PC-9 (cell line): ENCODE measurements around the gene RAVER1. TPM values are rescaled to one million over a fixed set of nuclear protein-coding genes. Genes with fewer than 3 reads are reported as not detected.

Experiments used
- BruUV-seq: library from RNA; stranded (reverse); fragments of 400-500 nt; replicated peaks from 2 replicates; lab custom pipeline; 2021; lab: Mats Ljungman, UMichigan
- CTCF ChIA-PET: fragments of 300-600 bp; sonication (Branson Sonifier 250); formaldehyde crosslinking; loops from one replicate; lab custom pipeline; 2022; ENCODE audit warnings: antibody characterized with exemption; lab: Charles Lee
- POLR2A ChIA-PET: fragments of 300-600 bp; sonication (Branson Sonifier 250); formaldehyde crosslinking; loops from one replicate; lab custom pipeline; 2022; ENCODE audit warnings: antibody characterized with exemption; ENCODE audit not compliant: unreplicated experiment; lab: Charles Lee
- DNase-seq, 2 experiments: peaks; one replicate each; pipeline versions ENCODE4 v3.0.0 to v3.0.0-alpha.2; 2015 to 2022; ENCODE audit warnings: mixed read lengths in 1 of 2
- H2AFZ ChIP-seq: fragments of 200-600 bp; sonication (generic); 2 replicates; pipeline ENCODE4 v1.8.1; 2017; ENCODE audit warnings: antibody characterized with exemption
- H3F3A ChIP-seq: fragments of 200-600 bp; sonication (generic); 2 replicates; pipeline ENCODE4 v1.8.1; 2017; ENCODE audit warnings: antibody characterized with exemption, mild to moderate bottlenecking, low read depth; ENCODE audit not compliant: insufficient read depth
- H3K27ac ChIP-seq: fragments of 200-600 bp; sonication (generic); 2 replicates; pipeline ENCODE4 v1.6.1; 2016; ENCODE audit warnings: mixed run types
- H3K27me3 ChIP-seq: fragments of 200-600 bp; sonication (generic); 2 replicates; pipeline ENCODE4 v1.6.1; 2016; ENCODE audit warnings: low read depth, mixed run types; ENCODE audit not compliant: insufficient read depth
- H3K36me3 ChIP-seq: fragments of 200-600 bp; sonication (generic); 2 replicates; pipeline ENCODE4 v1.6.1; 2016; ENCODE audit warnings: low read depth, mixed run types
- H3K4me1 ChIP-seq: fragments of 200-600 bp; sonication (generic); replicated peaks from 2 replicates; pipeline ENCODE4 v1.6.1; 2016; ENCODE audit warnings: mixed run types; ENCODE audit not compliant: insufficient read depth
- H3K4me2 ChIP-seq: fragments of 200-600 bp; sonication (generic); 2 replicates; pipeline ENCODE4 v1.6.1; 2017; ENCODE audit warnings: mixed run types
- H3K4me3 ChIP-seq: fragments of 200-600 bp; sonication (generic); 2 replicates; pipeline ENCODE4 v1.6.1; 2016; ENCODE audit warnings: mixed run types
- H3K79me2 ChIP-seq: fragments of 200-600 bp; sonication (generic); 2 replicates; pipeline ENCODE4 v1.6.1; 2017; ENCODE audit warnings: low read depth, mixed run types
- H3K9me2 ChIP-seq: fragments of 200-600 bp; sonication (generic); 2 replicates; pipeline ENCODE4 v1.8.1; 2017; ENCODE audit warnings: mild to moderate bottlenecking; ENCODE audit not compliant: insufficient read depth
- H3K9me3 ChIP-seq: fragments of 200-600 bp; sonication (generic); 2 replicates; pipeline ENCODE4 v1.8.1; 2016; ENCODE audit warnings: low read depth; ENCODE audit not compliant: insufficient read depth
- H4K20me1 ChIP-seq: fragments of 200-600 bp; sonication (generic); 2 replicates; pipeline ENCODE4 v1.8.1; 2017; ENCODE audit not compliant: insufficient read depth
- CTCF ChIP-seq: fragments of 200-600 bp; sonication (generic); conservative IDR thresholded peaks from 2 replicates; pipeline ENCODE4 v1.6.1; 2017; ENCODE audit warnings: mixed run types, antibody characterized with exemption, mild to moderate bottlenecking, moderate library complexity
- EZH2 ChIP-seq: fragments of 200-600 bp; sonication (generic); IDR thresholded peaks from 2 replicates; pipeline ENCODE4 v1.8.0; 2017; ENCODE audit warnings: antibody characterized with exemption, low read depth
- intact Hi-C: fragments of 100-400 bp; cut with micrococcal nuclease; formaldehyde crosslinking; loops from one replicate; pipeline ENCODE4 v1.10.0; 2022; ENCODE audit not compliant: unreplicated experiment
- total RNA-seq: library from RNA; stranded (reverse); gene quantifications from 2 replicates; pipeline ENCODE4 v1.2.3, GENCODE V29; 2021

The RAVER1 gene
- total RNA-seq, 1 experiment from 2014 or later = 52.9 TPM

DNA sequence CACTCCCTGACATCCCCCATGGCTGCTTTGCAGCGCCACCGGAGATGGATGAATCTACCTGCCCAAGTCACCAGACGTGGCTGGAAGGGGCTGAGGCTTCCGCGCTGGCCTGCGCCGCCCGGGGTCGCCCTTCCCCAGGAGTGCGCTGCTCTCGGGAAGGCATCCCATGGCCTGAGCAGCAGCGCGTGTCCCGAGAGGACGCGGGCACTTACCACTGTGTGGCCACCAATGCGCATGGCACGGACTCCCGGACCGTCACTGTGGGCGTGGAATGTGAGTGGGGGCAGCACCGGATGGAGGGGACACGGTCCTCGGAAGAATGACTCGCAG lies 39.0 kb downstream of the RAVER1 start:
- TF ChIP-seq EZH2 (no peak), CTCF (no peak)
- no peak for DNase-seq
- Histone ChIP-seq H2AFZ (no peak overlapping the region), H3F3A (peaks cover 7% of the 10 kb centered on the region; the same call in 1 of the 2 replicates), H3K4me2 (no peak overlapping the region), H3K9me3 (no peaks in the 10 kb centered on the region), H3K27me3 (no peaks in the 10 kb centered on the region), H3K36me3 (no peaks in the 10 kb centered on the region), H3K79me2 (no peaks in the 10 kb centered on the region), H3K4me3 (no peak overlapping the region), H3K9me2 (no peaks in the 10 kb centered on the region), H3K27ac (no peak overlapping the region), H4K20me1 (no peaks in the 10 kb centered on the region), H3K4me1 (peaks cover 17% of the 10 kb centered on the region)
- intact Hi-C loops = no loop called here
- no TSS peak for BruUV-seq
- CTCF ChIA-PET = no interaction called here
- POLR2A ChIA-PET = no interaction called here

DNA sequence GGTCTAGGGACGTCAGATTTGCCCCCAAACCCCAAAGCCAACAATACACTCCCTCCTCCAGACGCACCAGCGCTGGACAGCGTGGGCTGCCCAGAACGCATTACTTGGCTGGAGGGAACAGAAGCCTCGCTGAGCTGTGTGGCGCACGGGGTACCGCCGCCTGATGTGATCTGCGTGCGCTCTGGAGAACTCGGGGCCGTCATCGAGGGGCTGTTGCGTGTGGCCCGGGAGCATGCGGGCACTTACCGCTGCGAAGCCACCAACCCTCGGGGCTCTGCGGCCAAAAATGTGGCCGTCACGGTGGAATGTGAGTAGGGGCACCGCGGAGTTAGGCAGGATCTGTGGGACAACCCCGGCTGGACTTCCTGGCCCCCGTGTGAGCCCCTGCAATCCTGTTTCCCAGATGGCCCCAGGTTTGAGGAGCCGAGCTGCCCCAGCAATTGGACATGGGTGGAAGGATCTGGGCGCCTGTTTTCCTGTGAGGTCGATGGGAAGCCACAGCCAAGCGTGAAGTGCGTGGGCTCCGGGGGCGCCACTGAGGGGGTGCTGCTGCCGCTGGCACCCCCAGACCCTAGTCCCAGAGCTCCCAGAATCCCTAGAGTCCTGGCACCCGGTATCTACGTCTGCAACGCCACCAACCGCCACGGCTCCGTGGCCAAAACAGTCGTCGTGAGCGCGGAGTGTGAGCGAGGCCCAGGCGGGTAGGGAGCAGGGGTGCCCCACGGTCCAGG lies 39.5 kb downstream of the RAVER1 start:
- no peak for DNase-seq
- no peaks in the 10 kb centered on the region for H3K9me3 ChIP-seq
- no TSS peak for BruUV-seq
- peaks cover 17% of the 10 kb centered on the region for H3K4me1 ChIP-seq
- no peaks in the 10 kb centered on the region for H3K79me2 ChIP-seq
- TF ChIP-seq EZH2 = no peak
- TF ChIP-seq CTCF = no peak
- no peak overlapping the region for H3K4me2 ChIP-seq
- no peaks in the 10 kb centered on the region for H4K20me1 ChIP-seq
- intact Hi-C loops = no loop called here
- H3F3A ChIP-seq = peaks cover 7% of the 10 kb centered on the region; the same call in 1 of the 2 replicates
- no peak overlapping the region for H3K27ac ChIP-seq
- no peaks in the 10 kb centered on the region for H3K9me2 ChIP-seq
- H3K27me3 ChIP-seq = no peaks in the 10 kb centered on the region
- ChIA-PET CTCF (no interaction called here), POLR2A (no interaction called here)
- H3K36me3 ChIP-seq = no peaks in the 10 kb centered on the region
- no peak overlapping the region for H3K4me3 ChIP-seq
- no peak overlapping the region for H2AFZ ChIP-seq

DNA sequence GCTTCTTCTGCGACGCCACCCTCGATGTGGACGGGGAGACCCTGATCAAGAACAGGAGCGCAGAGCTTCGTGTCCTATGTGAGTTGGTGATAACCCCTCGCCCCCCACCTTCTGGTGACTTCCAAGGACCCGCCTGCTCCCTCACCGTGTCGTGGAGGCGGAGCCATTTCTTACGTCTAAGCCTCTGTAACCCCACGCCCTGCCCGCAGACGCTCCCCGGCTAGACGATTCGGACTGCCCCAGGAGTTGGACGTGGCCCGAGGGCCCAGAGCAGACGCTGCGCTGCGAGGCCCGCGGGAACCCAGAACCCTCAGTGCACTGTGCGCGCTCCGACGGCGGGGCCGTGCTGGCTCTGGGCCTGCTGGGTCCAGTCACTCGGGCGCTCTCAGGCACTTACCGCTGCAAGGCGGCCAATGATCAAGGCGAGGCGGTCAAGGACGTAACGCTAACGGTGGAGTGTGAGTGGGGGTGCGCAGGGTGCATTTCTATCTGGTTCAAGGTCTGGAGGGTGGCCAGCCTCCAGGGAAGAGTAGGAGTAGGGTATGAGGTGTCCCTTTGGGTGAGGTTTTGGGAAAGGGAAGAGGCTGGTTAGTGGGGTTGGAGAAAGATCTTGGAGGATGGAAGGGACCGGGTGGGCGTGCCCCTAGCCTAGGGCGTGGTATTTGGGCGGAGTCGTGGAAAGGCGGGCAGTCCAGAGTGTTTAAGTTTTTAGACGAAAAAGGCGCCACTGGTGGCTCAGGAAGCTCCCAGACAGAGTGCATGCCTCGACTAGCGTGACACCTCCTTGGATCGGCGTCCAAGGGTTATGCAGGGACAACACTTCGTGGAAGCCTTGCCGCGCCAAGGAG lies 40.3 kb downstream of the RAVER1 start:
- intact Hi-C loops = no loop called here
- ChIA-PET POLR2A (no interaction called here), CTCF (no interaction called here)
- Histone ChIP-seq H3K9me2 (no peaks in the 10 kb centered on the region), H3K27ac (no peak overlapping the region), H3K4me2 (no peak overlapping the region), H3K79me2 (no peaks in the 10 kb centered on the region), H4K20me1 (no peaks in the 10 kb centered on the region), H3K36me3 (no peaks in the 10 kb centered on the region), H3K9me3 (no peaks in the 10 kb centered on the region), H2AFZ (no peak overlapping the region), H3K4me1 (peaks cover 17% of the 10 kb centered on the region), H3K4me3 (no peak overlapping the region), H3K27me3 (no peaks in the 10 kb centered on the region), H3F3A (peaks cover 7% of the 10 kb centered on the region; the same call in 1 of the 2 replicates)
- no peak for TF ChIP-seq CTCF
- no peak for TF ChIP-seq EZH2
- no peak for DNase-seq
- BruUV-seq = no TSS peak
